SK-N-SH (cell line): ENCODE measurements around the gene C18orf63. TPM values are rescaled to one million over a fixed set of nuclear protein-coding genes. Genes with fewer than 3 reads are reported as not detected.

Experiments used
- CTCF ChIA-PET: fragments of 300-600, 350-600 bp; formaldehyde crosslinking; extraction: SDS; loops from one replicate; lab custom pipeline; 2021; lab: Yijun Ruan, JAX
- POLR2A ChIA-PET: fragments of 350-600 bp; sonication (Branson Sonifier 250); formaldehyde crosslinking; extraction: SDS; loops from one replicate; lab custom pipeline; 2020; ENCODE audit warnings: antibody characterized with exemption, inconsistent platforms; lab: Yijun Ruan, JAX
- DNase-seq: peaks from one replicate; pipeline ENCODE4 v3.0.0; 2012
- H2AFZ ChIP-seq: fragments of 200-600 bp; sonication (generic); 2 replicates; pipeline ENCODE4 v1.8.1; 2016; ENCODE audit warnings: antibody characterized with exemption, mild to moderate bottlenecking, low read depth
- H3F3A ChIP-seq: fragments of 200-600 bp; sonication (generic); replicated peaks from 2 replicates; pipeline ENCODE3; 2016; ENCODE audit warnings: antibody characterized with exemption, mild to moderate bottlenecking; ENCODE audit not compliant: insufficient read depth
- H3K27ac ChIP-seq, 2 experiments: fragments of 200-500 bp in 1 of 2; fragments of 200-600 bp in 1 of 2; sonication (Bioruptor generic) in 1 of 2; sonication (generic), shearing (Covaris generic) in 1 of 2; 2 replicates each; pipeline versions ENCODE4 v1.5.1 to v1.6.1; 2014 to 2016; ENCODE audit warnings: low read depth in 2 of 2, inconsistent platforms in 1 of 2, low read length in 1 of 2, mild to moderate bottlenecking in 1 of 2, mixed read lengths in 1 of 2
- H3K27me3 ChIP-seq: fragments of 200-600 bp; sonication (generic), shearing (Covaris generic); 2 replicates; pipeline ENCODE4 v1.6.1; 2016; ENCODE audit warnings: mixed run types; ENCODE audit not compliant: insufficient read depth
- H3K36me3 ChIP-seq, 2 experiments: fragments of 200-500 bp in 1 of 2; fragments of 200-600 bp in 1 of 2; sonication (Bioruptor generic) in 1 of 2; sonication (generic) in 1 of 2; replicated peaks in 1 of 2; 2 replicates each; pipeline versions ENCODE3 to v1.5.1; 2014 to 2016; ENCODE audit warnings: low read length in 1 of 2, mild to moderate bottlenecking in 1 of 2; ENCODE audit not compliant: insufficient read depth in 2 of 2, control insufficient read depth in 1 of 2
- H3K4me1 ChIP-seq, 2 experiments: fragments of 200-500 bp in 1 of 2; fragments of 200-600 bp in 1 of 2; sonication (Bioruptor generic) in 1 of 2; sonication (generic), shearing (Covaris generic) in 1 of 2; 2 replicates each; pipeline versions ENCODE4 v1.5.1 to v1.6.1; 2014 to 2016; ENCODE audit warnings: low read depth in 1 of 2, low read length in 1 of 2, mixed run types in 1 of 2; ENCODE audit not compliant: insufficient read depth in 2 of 2, control insufficient read depth in 1 of 2
- H3K4me2 ChIP-seq: fragments of 200-600 bp; sonication (generic), shearing (Covaris generic); 2 replicates; pipeline ENCODE4 v1.6.1; 2017; ENCODE audit warnings: mixed run types
- H3K4me3 ChIP-seq, 2 experiments: fragments of 200-500 bp in 1 of 2; fragments of 200-600 bp in 1 of 2; sonication (Bioruptor generic) in 1 of 2; sonication (generic), shearing (Covaris generic) in 1 of 2; 2 replicates each; pipeline versions ENCODE4 v1.5.1 to v1.8.1; 2014 to 2016; ENCODE audit warnings: low read depth in 2 of 2, inconsistent platforms in 1 of 2, low read length in 1 of 2, mild to moderate bottlenecking in 1 of 2, mixed read lengths in 1 of 2, moderate library complexity in 1 of 2
- H3K79me2 ChIP-seq: fragments of 200-600 bp; sonication (generic); 2 replicates; pipeline ENCODE4 v1.8.1; 2017; ENCODE audit warnings: mild to moderate bottlenecking; ENCODE audit not compliant: insufficient read depth
- H3K9ac ChIP-seq: fragments of 200-600 bp; sonication (generic); 2 replicates; pipeline ENCODE4 v1.6.1; 2017; ENCODE audit warnings: mixed run types
- H3K9me2 ChIP-seq: fragments of 200-600 bp; sonication (generic); 2 replicates; pipeline ENCODE4 v1.6.1; 2017; ENCODE audit warnings: mixed run types
- H3K9me3 ChIP-seq: fragments of 200-600 bp; sonication (generic); 2 replicates; pipeline ENCODE4 v1.6.1; 2017; ENCODE audit warnings: mixed run types, mild to moderate bottlenecking, moderate library complexity
- H4K20me1 ChIP-seq: fragments of 200-600 bp; sonication (generic); 2 replicates; pipeline ENCODE4 v1.6.1; 2017; ENCODE audit warnings: mild to moderate bottlenecking, mixed run types; ENCODE audit not compliant: insufficient read depth
- CTCF ChIP-seq: fragments of 200-600 bp; sonication (generic); IDR thresholded peaks from 2 replicates; pipeline ENCODE4 v1.6.1; 2017; ENCODE audit warnings: antibody characterized with exemption, mild to moderate bottlenecking, moderate library complexity
- EZH2phosphoT487 ChIP-seq: fragments of 200-600 bp; sonication (generic); IDR thresholded peaks from 2 replicates; pipeline ENCODE4 v1.6.1; 2017; ENCODE audit warnings: low read depth, mixed run types, mild to moderate bottlenecking, antibody characterized with exemption, moderate library complexity, borderline replicate concordance
- FOSL2 ChIP-seq: IDR thresholded peaks from 2 replicates; pipeline ENCODE4 v1.4.0; 2012; ENCODE audit warnings: low read depth, mild to moderate bottlenecking, moderate library complexity, borderline replicate concordance
- FOXJ3 ChIP-seq: sonication (generic); formaldehyde crosslinking; IDR thresholded peaks from 2 replicates; pipeline ENCODE4 v1.5.1; 2020; ENCODE audit warnings: mild to moderate bottlenecking, missing genetic modification reagents
- FOXM1 ChIP-seq: IDR thresholded peaks from 2 replicates; pipeline ENCODE4 v1.4.0; 2012; ENCODE audit warnings: low read depth, mild to moderate bottlenecking
- GATA2 ChIP-seq: sonication (generic); formaldehyde crosslinking; IDR thresholded peaks from 2 replicates; pipeline ENCODE4 v1.5.0; 2020; ENCODE audit warnings: mild to moderate bottlenecking, missing genetic modification reagents
- IRF3 ChIP-seq: fragments of 150-350 bp; IDR thresholded peaks from 2 replicates; pipeline ENCODE4 v1.6.1; 2016; ENCODE audit warnings: mild to moderate bottlenecking, low read depth, low read length
- JUND ChIP-seq: IDR thresholded peaks from 2 replicates; pipeline ENCODE4 v1.4.0; 2012
- MEF2A ChIP-seq: IDR thresholded peaks from 2 replicates; pipeline ENCODE4 v1.4.0; 2012; ENCODE audit warnings: low read depth, borderline replicate concordance
- NFIC ChIP-seq: IDR thresholded peaks from 2 replicates; pipeline ENCODE4 v1.4.0; 2012; ENCODE audit warnings: borderline replicate concordance
- NRF1 ChIP-seq: IDR thresholded peaks from 2 replicates; pipeline ENCODE4 v1.6.1; 2012; ENCODE audit warnings: low read depth, mild to moderate bottlenecking, low read length
- RCOR1 ChIP-seq: fragments of 150-350 bp; IDR thresholded peaks from 2 replicates; pipeline ENCODE4 v1.6.1; 2017; ENCODE audit warnings: antibody characterized with exemption, low read length
- RXRA ChIP-seq: IDR thresholded peaks from 2 replicates; pipeline ENCODE4 v1.4.0; 2012; ENCODE audit warnings: low read depth, mild to moderate bottlenecking, borderline replicate concordance
- SMC3 ChIP-seq: IDR thresholded peaks from 2 replicates; pipeline ENCODE4 v1.6.1; 2012; ENCODE audit warnings: low read depth, low read length, improper control_type of control experiment
- TCF12 ChIP-seq: IDR thresholded peaks from 2 replicates; pipeline ENCODE4 v1.4.0; 2012
- WGBS: methylation state at CpG from one replicate; pipeline ENCODE4 v1.1.6; 2017; ENCODE audit warnings: low lambda C conversion rate; 5-methylcytosine and 5-hydroxymethylcytosine counted together
- polyA plus RNA-seq, 3 experiments: library from polyadenylated mRNA; depleted of rRNA; stranded (reverse); fragments of >200 nt; gene quantifications; 2 replicates each; pipeline ENCODE4 v1.2.3, GENCODE V29; 2012
- TF ChIP-seq, protein P1 (sequence below): IDR thresholded peaks from 2 replicates; pipeline ENCODE4 v1.4.0; 2012; ENCODE audit warnings: low read depth, borderline replicate concordance

The C18orf63 gene
- polyA plus RNA-seq, 1 of the 3 experiments (the other 2 are of a cell fraction): not detected

DNA sequence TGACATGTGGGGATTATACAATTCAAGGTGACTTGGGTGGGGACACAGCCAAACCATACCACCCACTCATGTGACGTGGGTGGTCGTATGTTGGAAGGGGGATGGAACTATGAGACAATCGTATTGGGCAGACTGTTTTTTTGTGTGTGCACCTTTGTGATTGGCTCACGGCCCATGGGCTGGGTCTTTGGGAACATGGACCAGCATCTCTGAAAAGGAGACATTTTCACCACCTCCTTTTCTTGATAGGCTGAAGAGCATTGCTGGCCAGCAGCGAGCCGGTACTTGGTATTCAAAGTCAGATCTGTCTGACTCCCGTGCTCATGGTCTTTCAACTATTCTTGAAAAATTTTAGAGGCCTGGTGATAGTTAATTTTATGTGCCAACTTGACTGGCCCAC is 79.4 kb downstream of the C18orf63 start:
- H3K36me3 ChIP-seq: no peaks in the 10 kb centered on the region
- H3K27me3 ChIP-seq: peaks cover 33% of the 10 kb centered on the region
- H3K4me1 ChIP-seq: no peaks in the 10 kb centered on the region
- H3K9me3 ChIP-seq: no peaks in the 10 kb centered on the region
- H3K79me2 ChIP-seq: no peaks in the 10 kb centered on the region
- no peak overlapping the region for H2AFZ ChIP-seq
- no peak overlapping the region for H3K27ac ChIP-seq
- no peak for TF ChIP-seq SMC3
- no peak for DNase-seq
- H4K20me1 ChIP-seq: no peaks in the 10 kb centered on the region
- H3K9ac ChIP-seq: no peak overlapping the region
- CTCF ChIA-PET: no interaction called here
- no peak overlapping the region for H3K4me2 ChIP-seq
- H3F3A ChIP-seq: no peaks in the 10 kb centered on the region
- WGBS: 8% methylated on average over 7 of the region's 7 CpGs
- no peak overlapping the region for H3K4me3 ChIP-seq
- H3K9me2 ChIP-seq: no peaks in the 10 kb centered on the region
- POLR2A ChIA-PET: no interaction called here

DNA sequence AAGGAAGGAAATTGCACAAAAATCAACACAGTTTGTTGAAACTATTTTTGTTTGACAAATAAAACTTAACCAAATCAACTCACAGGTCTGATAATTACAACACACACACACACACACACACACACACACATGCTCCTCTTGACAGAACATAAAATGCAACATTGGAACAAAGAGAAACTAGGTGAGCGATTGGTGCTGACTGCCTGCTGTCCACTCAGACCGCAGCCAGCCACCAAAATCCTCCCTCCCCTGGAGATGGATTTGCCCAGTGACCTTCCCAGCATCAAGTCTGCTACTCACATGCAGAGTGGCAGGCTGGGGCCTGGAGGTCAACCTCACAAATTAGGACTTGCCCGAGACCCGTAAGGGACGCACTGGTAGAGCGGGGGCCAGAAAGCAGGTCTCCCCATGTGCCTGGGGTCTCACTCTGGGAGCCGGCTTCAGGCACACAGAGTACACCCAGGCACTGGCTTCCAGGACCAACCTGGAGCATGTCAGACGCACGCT is 80.1 kb downstream of the C18orf63 start:
- H3K9me3 ChIP-seq: no peaks in the 10 kb centered on the region
- H3K36me3 ChIP-seq: no peaks in the 10 kb centered on the region
- no peak for DNase-seq
- H3K79me2 ChIP-seq: no peaks in the 10 kb centered on the region
- 28% methylated on average over 5 of the region's 9 CpGs for WGBS
- H3K4me1 ChIP-seq: no peaks in the 10 kb centered on the region
- no peaks in the 10 kb centered on the region for H3F3A ChIP-seq
- H4K20me1 ChIP-seq: no peaks in the 10 kb centered on the region
- no peak overlapping the region for H2AFZ ChIP-seq
- CTCF ChIA-PET: no interaction called here
- no peak overlapping the region for H3K27ac ChIP-seq
- no peak for TF ChIP-seq IRF3
- no peak for TF ChIP-seq MEF2A
- TF ChIP-seq GATA2 (CRISPR knock-in tag): no peak
- no peak for TF ChIP-seq FOXJ3 (CRISPR knock-in tag)
- TF ChIP-seq, protein P1, sequence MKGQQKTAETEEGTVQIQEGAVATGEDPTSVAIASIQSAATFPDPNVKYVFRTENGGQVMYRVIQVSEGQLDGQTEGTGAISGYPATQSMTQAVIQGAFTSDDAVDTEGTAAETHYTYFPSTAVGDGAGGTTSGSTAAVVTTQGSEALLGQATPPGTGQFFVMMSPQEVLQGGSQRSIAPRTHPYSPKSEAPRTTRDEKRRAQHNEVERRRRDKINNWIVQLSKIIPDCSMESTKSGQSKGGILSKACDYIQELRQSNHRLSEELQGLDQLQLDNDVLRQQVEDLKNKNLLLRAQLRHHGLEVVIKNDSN: no peak
- H3K4me2 ChIP-seq: no peak overlapping the region
- H3K4me3 ChIP-seq: no peak overlapping the region
- H3K9me2 ChIP-seq: no peaks in the 10 kb centered on the region
- POLR2A ChIA-PET: no interaction called here
- peaks cover 33% of the 10 kb centered on the region for H3K27me3 ChIP-seq
- H3K9ac ChIP-seq: no peak overlapping the region

- Histone ChIP-seq H3K4me3 (no peak overlapping the region), H3K9ac (no peak overlapping the region), H2AFZ (no peak overlapping the region), H3K9me3 (no peaks in the 10 kb centered on the region), H3K4me2 (no peak overlapping the region), H3K27ac (no peak overlapping the region), H4K20me1 (no peaks in the 10 kb centered on the region), H3K4me1 (no peaks in the 10 kb centered on the region), H3K79me2 (no peaks in the 10 kb centered on the region), H3K27me3 (peaks cover 33% of the 10 kb centered on the region), H3F3A (no peaks in the 10 kb centered on the region), H3K36me3 (no peaks in the 10 kb centered on the region), H3K9me2 (no peaks in the 10 kb centered on the region)
- ChIA-PET POLR2A (no interaction called here), CTCF (no interaction called here)
- DNase-seq: no peak
- 22% methylated on average over 14 of the region's 16 CpGs for WGBS
- TF ChIP-seq NFIC (no peak), MEF2A (no peak), NRF1 (no peak), EZH2phosphoT487 (no peak), FOSL2 (no peak), RCOR1 (no peak), TCF12 (no peak), RXRA (no peak), JUND (no peak), SMC3 (no peak), CTCF (no peak), FOXM1 (no peak)
These were observed 80.8 kb downstream of the C18orf63 start for GRCh38 chr18:74396171-74397169.
